Endothelial cell of umbilical vein (primary cell): ENCODE results near the gene CAPN14. TPM values are rescaled to one million over a fixed set of nuclear protein-coding genes. Genes with fewer than 3 reads are reported as not detected.
A peak's percentile ranks its signal among the peaks of the same experiment; 100 is the strongest.

Experiments
- BruUV-seq: library from RNA; stranded (reverse); fragments of 400-500 nt; replicated peaks from 2 replicates; lab custom pipeline; 2021; lab: Mats Ljungman, UMichigan
- CTCF ChIA-PET: fragments of 300-600, 350-600 bp; sonication (Branson Sonifier 250); formaldehyde crosslinking; loops from one replicate; lab custom pipeline; 2021; ENCODE audit warnings: antibody characterized with exemption, inconsistent platforms; lab: Charles Lee
- POLR2A ChIA-PET: fragments of 300-600, 350-600 bp; sonication (Branson Sonifier 250); formaldehyde crosslinking; loops from one replicate; lab custom pipeline; 2021; ENCODE audit warnings: antibody characterized with exemption, inconsistent platforms; lab: Charles Lee
- DNase-seq: peaks from one replicate; pipeline ENCODE4 v3.0.0-alpha.2; 2011; ENCODE audit warnings: low read depth, low spot score
- FAIRE-seq: peaks from 2 replicates; lab custom pipeline; 2011; peaks lifted over from hg19 to GRCh38; lab: Jason Lieb, UNC
- H2AFZ ChIP-seq: 2 replicates; pipeline ENCODE4 v1.6.0; 2012; ENCODE audit warnings: low read depth, low read length, control low read depth, inconsistent platforms
- H3K27ac ChIP-seq: 2 replicates; pipeline ENCODE4 v1.5.1; 2011; ENCODE audit warnings: low read depth, mild to moderate bottlenecking, control low read depth, low read length, moderate library complexity; ENCODE audit not compliant: insufficient read depth
- H3K27me3 ChIP-seq, 2 experiments: 2 replicates each; pipeline versions ENCODE4 v1.6.0 to v1.6.1; 2011; ENCODE audit warnings: low read length in 2 of 2, mixed read lengths in 1 of 2; ENCODE audit not compliant: control insufficient read depth in 2 of 2, insufficient read depth in 2 of 2
- H3K36me3 ChIP-seq, 2 experiments: 2 replicates in 1 of 2; 3 replicates in 1 of 2; pipeline ENCODE4 v1.5.1; 2011; ENCODE audit warnings: low read length in 2 of 2, mild to moderate bottlenecking in 1 of 2, moderate library complexity in 1 of 2; ENCODE audit not compliant: control insufficient read depth in 2 of 2, insufficient read depth in 2 of 2; ENCODE audit errors: extremely low read depth in 1 of 2
- H3K4me1 ChIP-seq: 3 replicates; pipeline ENCODE4 v1.5.1; 2011; ENCODE audit warnings: mild to moderate bottlenecking, low read length; ENCODE audit not compliant: control insufficient read depth, insufficient read depth; ENCODE audit errors: extremely low read depth
- H3K4me2 ChIP-seq: 2 replicates; pipeline ENCODE4 v1.6.1; 2011; ENCODE audit warnings: low read length, control low read depth, mixed read lengths; ENCODE audit not compliant: insufficient read depth
- H3K4me3 ChIP-seq, 3 experiments: fragments of 200-600 bp in 1 of 3; sonication (generic), shearing (Covaris generic) in 1 of 3; replicated peaks in 1 of 3; 2 replicates each; pipeline ENCODE4 v1.5.1; 2011 to 2016; ENCODE audit warnings: control low read depth in 3 of 3, low read length in 3 of 3, mild to moderate bottlenecking in 2 of 3, inconsistent platforms in 1 of 3, low read depth in 1 of 3, moderate library complexity in 1 of 3; ENCODE audit not compliant: insufficient read depth in 1 of 3
- H3K79me2 ChIP-seq: 2 replicates; pipeline ENCODE4 v1.6.0; 2012; ENCODE audit warnings: low read length, inconsistent platforms; ENCODE audit not compliant: control insufficient read depth, insufficient read depth
- H3K9ac ChIP-seq: replicated peaks from 2 replicates; pipeline ENCODE3; 2011; ENCODE audit warnings: low read length, control low read depth; ENCODE audit not compliant: insufficient read depth; ENCODE audit errors: extremely low read depth
- H3K9me1 ChIP-seq: replicated peaks from 3 replicates; pipeline ENCODE4 v1.6.0; 2011; ENCODE audit warnings: mild to moderate bottlenecking, low read length; ENCODE audit not compliant: control insufficient read depth, insufficient read depth; ENCODE audit errors: extremely low read depth
- H3K9me3 ChIP-seq: replicated peaks from 2 replicates; pipeline ENCODE4 v1.5.1; 2012; ENCODE audit warnings: low read length, inconsistent platforms; ENCODE audit not compliant: control insufficient read depth, insufficient read depth
- H4K20me1 ChIP-seq: replicated peaks from 2 replicates; pipeline ENCODE3; 2011; ENCODE audit warnings: mild to moderate bottlenecking, low read length; ENCODE audit not compliant: control insufficient read depth, insufficient read depth; ENCODE audit errors: extremely low read depth
- CTCF ChIP-seq, 2 donors: IDR thresholded peaks; 1 replicate in 1 of 2; 2 replicates in 1 of 2; pipeline ENCODE4 v1.5.1; 2011; ENCODE audit warnings: low read length in 2 of 2, mild to moderate bottlenecking in 2 of 2, moderate library complexity in 2 of 2, control low read depth in 1 of 2, inconsistent platforms in 1 of 2, low read depth in 1 of 2; ENCODE audit not compliant: insufficient read depth in 1 of 2; ENCODE audit errors: extremely low read depth in 1 of 2
- FOS ChIP-seq: IDR thresholded peaks from 2 replicates; pipeline ENCODE4 v1.6.1; 2011; ENCODE audit warnings: mild to moderate bottlenecking, low read length, moderate library complexity, borderline replicate concordance; ENCODE audit not compliant: insufficient read depth
- JUN ChIP-seq: IDR thresholded peaks from 2 replicates; pipeline ENCODE4 v1.6.1; 2011; ENCODE audit warnings: borderline replicate concordance, low read depth; ENCODE audit not compliant: insufficient read length, insufficient read depth
- dilution Hi-C: fragments of 300-500 bp; cut with MboI; formaldehyde crosslinking; loops from one replicate; pipeline ENCODE4 v1.15.0; 2019; ENCODE audit warnings: low sequenced_read_pairs; ENCODE audit not compliant: extremely low pct_ligation_motif_present
- intact Hi-C: fragments of 100-400 bp; cut with micrococcal nuclease; formaldehyde crosslinking; loops from one replicate; pipeline ENCODE4 v1.10.0; 2022
- polyA plus RNA-seq, 4 experiments: library from polyadenylated mRNA; depleted of rRNA in 3 of 4; stranded (reverse) in 3 of 4; unstranded in 1 of 4; fragments of >200 nt; gene quantifications; 2 replicates each; pipeline versions ENCODE4 v1.2.1 to v1.2.3, GENCODE V29; 2011 to 2012; ENCODE audit warnings: missing spikeins in 1 of 4
- total RNA-seq: library from RNA; stranded (reverse); gene quantifications from 2 replicates; pipeline ENCODE4 v1.2.3, GENCODE V29; 2021

CAPN14 gene
- total and polyA plus RNA-seq, 2 donors (not counting 3 experiments of a cell fraction or from before 2014, with no cell fraction given) = 0.01 to 0.15 TPM

GRCh38 chr2:31234683-31235503, 17.6 kb upstream of the CAPN14 start:
- dilution Hi-C loops = no loop called here
- ChIA-PET CTCF (no interaction called here), POLR2A (no interaction called here)
- Histone ChIP-seq H3K9me1 (no peaks in the 10 kb centered on the region), H3K4me3 (peak overlapping the region in 2 of 3 experiments; percentile 40 to 62), H3K9me3 (no peaks in the 10 kb centered on the region), H3K9ac (no peak overlapping the region), H3K79me2 (no peaks in the 10 kb centered on the region), H3K4me1 (peaks cover 4% of the 10 kb centered on the region), H3K4me2 (peak overlapping the region; percentile 74), H2AFZ (peak overlapping the region; percentile 77), H4K20me1 (no peaks in the 10 kb centered on the region), H3K36me3 (no peaks in the 10 kb centered on the region), H3K27me3 (peaks cover 6 to 12% of the 10 kb centered on the region in 2 experiments), H3K27ac (no peak overlapping the region)
- DNase-seq = no peak
- FAIRE-seq = no peak
- no peak for TF ChIP-seq JUN
- TF ChIP-seq CTCF (IDR thresholded peaks at IDR 0.05; ENCODE audit: extremely low read depth in 1 of 2, insufficient read depth in 1 of 2, low read depth in 1 of 2, low read length in 2 of 2) = no peak
- TF ChIP-seq FOS = no peak
- intact Hi-C loops = loop anchor here (2.0 to 5.0 kb wide), 4 partner anchors 32 to 523 kb away; no protein-coding TSS in a partner anchor
- BruUV-seq = no TSS peak
